Nasal cavity respiratory epithelium epithelial cell of viscerocranial mucosa (primary cell): ENCODE results near the gene RNASEH2C. TPM values are rescaled to one million over a fixed set of nuclear protein-coding genes. Genes with fewer than 3 reads are reported as not detected.

Experiments
- total RNA-seq: library from RNA; depleted of rRNA; stranded (reverse); fragments of >200 nt; gene quantifications from 2 replicates; pipeline ENCODE4 v1.2.3, GENCODE V29; 2014

RNASEH2C gene
- total RNA-seq = 9.0 and 11.6 TPM in 2 replicates

DNA sequence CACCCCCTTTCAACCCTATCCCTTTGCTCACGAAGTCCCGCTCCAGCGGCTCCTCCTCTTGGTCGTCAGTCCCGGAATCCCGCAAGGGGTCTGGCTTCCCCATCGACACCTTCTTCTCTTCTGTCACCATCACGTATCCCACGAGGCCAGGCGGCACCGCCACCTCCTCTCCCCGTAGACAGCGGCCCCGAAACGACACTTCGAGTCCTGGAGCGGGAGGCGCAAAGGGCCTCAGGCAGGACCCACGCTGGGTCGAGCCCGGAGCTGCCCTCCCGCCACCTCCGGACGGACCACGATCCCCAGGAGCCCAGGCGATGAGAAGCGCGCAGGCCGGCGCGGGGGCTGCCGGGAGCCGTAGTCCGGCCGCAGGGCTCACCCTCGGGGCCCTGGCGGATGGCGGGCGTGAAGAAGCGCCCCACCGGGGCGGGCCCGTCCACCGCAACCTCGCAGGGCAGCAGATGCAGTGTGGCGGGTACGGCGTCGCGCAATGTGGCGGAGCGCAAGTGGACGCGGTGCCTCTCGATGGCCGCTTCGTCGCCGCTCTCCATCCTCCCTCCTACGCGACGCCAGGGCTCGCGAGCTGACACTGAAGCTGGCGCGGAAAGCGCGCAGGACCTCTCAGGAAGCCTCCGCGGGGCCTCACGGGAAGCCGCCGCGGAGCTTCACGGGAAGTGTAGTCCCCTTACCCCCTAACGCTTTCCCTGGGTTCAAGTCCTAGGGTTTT, at the start of gene RNASEH2C:
RNASEH2C (minus strand) TSS at position 588 of the 724 bp plus-strand sequence; CDS start at position 548, 40 bp downstream.

DNA sequence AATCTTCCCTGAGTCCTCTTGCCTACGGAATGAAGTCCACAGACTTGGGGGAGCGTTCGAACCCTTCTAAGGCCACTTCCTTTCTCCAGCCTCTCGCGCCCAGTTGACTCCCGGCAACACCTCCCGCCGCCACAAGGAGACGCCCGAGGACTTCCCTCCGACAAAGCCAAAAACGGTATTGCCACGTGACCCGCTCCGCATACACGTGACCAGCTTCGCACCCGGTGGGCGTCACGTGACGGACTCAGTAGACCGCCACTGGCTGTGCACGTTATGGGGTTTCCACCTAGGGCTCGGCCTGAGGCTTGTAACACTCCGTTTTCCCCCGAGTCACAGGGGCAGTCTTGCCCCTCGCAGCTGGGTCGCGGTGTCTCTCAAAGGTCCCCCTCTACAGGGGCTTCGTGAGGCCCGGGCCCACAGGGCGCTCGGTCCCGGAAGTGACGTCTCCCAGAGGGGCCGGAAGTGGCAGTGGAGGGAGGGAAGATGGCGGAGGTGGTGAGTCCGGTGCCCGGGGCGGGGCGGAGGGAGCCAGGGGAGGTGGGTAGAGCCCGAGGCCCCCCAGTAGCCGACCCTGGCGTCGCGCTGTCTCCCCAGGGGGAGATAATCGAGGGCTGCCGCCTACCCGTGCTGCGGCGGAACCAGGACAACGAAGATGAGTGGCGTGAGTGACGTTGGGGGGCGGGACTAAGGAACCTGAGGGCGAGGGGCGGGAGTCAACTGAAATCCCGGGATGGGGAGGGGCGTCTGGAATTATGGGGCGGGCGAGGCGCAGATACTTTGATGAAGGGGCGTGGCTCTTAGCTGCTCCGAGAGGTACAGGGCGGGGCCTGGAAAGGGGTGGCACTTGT, 8.6 kb downstream of the RNASEH2C start, which contains the start of gene KAT5:
KAT5 (plus strand) TSS at position 468 of the 848 bp plus-strand sequence; CDS start at position 484, 16 bp downstream.

Other genes starting within 250 kb of the RNASEH2C start
- 8,083 and 19,144 TPM in 2 replicates for gene MALAT1, start 221.8 kb downstream of the RNASEH2C start, total RNA-seq
- gene SCYL1, start 195.7 kb downstream of the RNASEH2C start, total RNA-seq = 54.1 and 70.7 TPM in 2 replicates
- gene LTBP3, start 162.4 kb downstream of the RNASEH2C start, total RNA-seq = 20.8 and 61.8 TPM in 2 replicates
- 44.4 and 59.1 TPM in 2 replicates for gene ZNRD2, start 150.3 kb downstream of the RNASEH2C start, total RNA-seq
- gene FAM89B, start 148.3 kb downstream of the RNASEH2C start, total RNA-seq = 8.9 and 19.5 TPM in 2 replicates
- gene EHBP1L1, start 144.7 kb downstream of the RNASEH2C start, total RNA-seq = 31.4 and 54.0 TPM in 2 replicates
- 0.57 and 0.68 TPM in 2 replicates for gene KCNK7, start 125.0 kb downstream of the RNASEH2C start, total RNA-seq
- gene MAP3K11, start 106.6 kb downstream of the RNASEH2C start, total RNA-seq = 21.2 and 40.2 TPM in 2 replicates
- 10.3 and 38.1 TPM in 2 replicates for gene PCNX3, start 105.0 kb downstream of the RNASEH2C start, total RNA-seq
- gene SIPA1, start 82.7 kb downstream of the RNASEH2C start, total RNA-seq = 15.8 and 19.1 TPM in 2 replicates
- 15.0 and 24.8 TPM in 2 replicates for gene RELA, start 57.9 kb downstream of the RNASEH2C start, total RNA-seq
- 28.7 and 30.3 TPM in 2 replicates for gene KAT5, start 8.5 kb downstream of the RNASEH2C start, total RNA-seq
- gene AP5B1, start 60.2 kb upstream of the RNASEH2C start, total RNA-seq = 10.6 and 20.7 TPM in 2 replicates
- gene OVOL1, start 66.3 kb upstream of the RNASEH2C start, total RNA-seq = 19.0 and 22.2 TPM in 2 replicates
- 0.68 and 1.2 TPM in 2 replicates for gene SNX32, start 113.2 kb upstream of the RNASEH2C start, total RNA-seq
- 659 and 765 TPM in 2 replicates for gene CFL1, start 137.4 kb upstream of the RNASEH2C start, total RNA-seq
- gene MUS81, start 139.6 kb upstream of the RNASEH2C start, total RNA-seq = 50.8 and 70.1 TPM in 2 replicates
- 2.4 and 10.7 TPM in 2 replicates for gene EFEMP2, start 152.0 kb upstream of the RNASEH2C start, total RNA-seq
- not detected in 2 replicates for gene CTSW, start 159.0 kb upstream of the RNASEH2C start, total RNA-seq
- gene FIBP, start 167.7 kb upstream of the RNASEH2C start, total RNA-seq = 92.5 and 141 TPM in 2 replicates
- gene CCDC85B, start 169.9 kb upstream of the RNASEH2C start, total RNA-seq = 10.9 and 32.5 TPM in 2 replicates
- 20.3 and 27.7 TPM in 2 replicates for gene FOSL1, start 179.6 kb upstream of the RNASEH2C start, total RNA-seq
- 12.0 and 12.5 TPM in 2 replicates for gene C11orf68, start 198.3 kb upstream of the RNASEH2C start, total RNA-seq
- gene DRAP1, start 198.6 kb upstream of the RNASEH2C start, total RNA-seq = 94.0 and 217 TPM in 2 replicates
- gene TSGA10IP, start 224.7 kb upstream of the RNASEH2C start, total RNA-seq = not detected in 2 replicates
- gene SART1, start 240.9 kb upstream of the RNASEH2C start, total RNA-seq = 36.2 and 41.8 TPM in 2 replicates